Fibroblast of lung (primary cell): ENCODE data around the gene AIFM1. TPM values are rescaled to one million over a fixed set of nuclear protein-coding genes. Genes with fewer than 3 reads are reported as not detected.
A peak's percentile ranks its signal among the peaks of the same experiment; 100 is the strongest.
"Not testable (repeated sequence)": the region's sequence is repeated elsewhere in the genome, so short reads cannot be mapped to it uniquely, and the experiment has no call there.

Experiments used
- DNase-seq, 2 donors: peaks; one replicate each; pipeline versions ENCODE4 v3.0.0 to v3.0.0-alpha.2; 2010; ENCODE audit warnings: low read depth in 2 of 2
- H2AFZ ChIP-seq: 2 replicates; pipeline ENCODE4 v1.5.1; 2012; ENCODE audit warnings: low read length, control low read depth, inconsistent platforms
- H3K27ac ChIP-seq: 2 replicates; pipeline ENCODE4 v1.5.1; 2011; ENCODE audit warnings: low read length, control low read depth; ENCODE audit not compliant: insufficient read depth
- H3K27me3 ChIP-seq: 2 replicates; pipeline ENCODE4 v1.5.1; 2011; ENCODE audit warnings: mild to moderate bottlenecking, low read length; ENCODE audit not compliant: control insufficient read depth, insufficient read depth
- H3K36me3 ChIP-seq: 2 replicates; pipeline ENCODE4 v1.5.1; 2011; ENCODE audit warnings: low read length; ENCODE audit not compliant: control insufficient read depth, insufficient read depth
- H3K4me1 ChIP-seq: 2 replicates; pipeline ENCODE4 v1.5.1; 2011; ENCODE audit warnings: low read length; ENCODE audit not compliant: control insufficient read depth, insufficient read depth; ENCODE audit errors: extremely low read depth
- H3K4me2 ChIP-seq: 2 replicates; pipeline ENCODE4 v1.5.1; 2011; ENCODE audit warnings: low read length, control low read depth; ENCODE audit not compliant: insufficient read depth; ENCODE audit errors: extremely low read depth
- H3K4me3 ChIP-seq, 4 experiments: fragments of 200-600 bp in 1 of 4; sonication (generic) in 1 of 4; replicated peaks in 1 of 4; 2 replicates each; pipeline ENCODE4 v1.5.1; 2011 to 2016; ENCODE audit warnings: low read length in 4 of 4, low read depth in 3 of 4, mild to moderate bottlenecking in 3 of 4, control low read depth in 2 of 4, inconsistent platforms in 1 of 4, mixed read lengths in 1 of 4; ENCODE audit not compliant: insufficient read depth in 1 of 4; ENCODE audit errors: control extremely low read depth in 1 of 4
- H3K79me2 ChIP-seq: 2 replicates; pipeline ENCODE4 v1.5.1; 2012; ENCODE audit warnings: mild to moderate bottlenecking, low read length, inconsistent platforms; ENCODE audit not compliant: control insufficient read depth, insufficient read depth
- H3K9ac ChIP-seq: 2 replicates; pipeline ENCODE4 v1.5.1; 2011; ENCODE audit warnings: mild to moderate bottlenecking, low read length, control low read depth; ENCODE audit not compliant: insufficient read depth
- H3K9me3 ChIP-seq: 2 replicates; pipeline ENCODE4 v1.5.1; 2012; ENCODE audit warnings: low read depth, low read length; ENCODE audit not compliant: control insufficient read depth, insufficient read depth
- H4K20me1 ChIP-seq: 2 replicates; pipeline ENCODE4 v1.5.1; 2011; ENCODE audit warnings: low read length; ENCODE audit not compliant: control insufficient read depth, insufficient read depth; ENCODE audit errors: extremely low read depth
- EZH2 ChIP-seq: IDR thresholded peaks from 2 replicates; pipeline ENCODE4 v1.5.1; 2012; ENCODE audit warnings: low read length, control low read depth, mild to moderate bottlenecking; ENCODE audit errors: missing control alignments
- polyA plus RNA-seq, 2 donors: library from polyadenylated mRNA; depleted of rRNA in 1 of 2; stranded (reverse) in 1 of 2; unstranded in 1 of 2; fragments of >200 nt; gene quantifications; 2 replicates each; pipeline ENCODE4 v1.2.1, GENCODE V29; 2011 to 2012; ENCODE audit warnings: missing spikeins in 1 of 2
- total RNA-seq: library from RNA; depleted of rRNA; stranded (reverse); fragments of >200 nt; gene quantifications from 2 replicates; pipeline ENCODE4 v1.2.1, GENCODE V29; 2014
- TF ChIP-seq, protein P1 (sequence below), 2 donors: IDR thresholded peaks in 1 of 2; conservative IDR thresholded peaks in 1 of 2; 1 replicate in 1 of 2; 2 replicates in 1 of 2; pipeline ENCODE4 v1.5.1; 2011 to 2012; ENCODE audit warnings: low read length in 2 of 2, control low read depth in 1 of 2, inconsistent platforms in 1 of 2, low read depth in 1 of 2, mild to moderate bottlenecking in 1 of 2

AIFM1 gene
- total and polyA plus RNA-seq, 2 donors (not counting 1 experiment from before 2014, with no cell fraction given): 23.1 to 36.1 TPM

DNA sequence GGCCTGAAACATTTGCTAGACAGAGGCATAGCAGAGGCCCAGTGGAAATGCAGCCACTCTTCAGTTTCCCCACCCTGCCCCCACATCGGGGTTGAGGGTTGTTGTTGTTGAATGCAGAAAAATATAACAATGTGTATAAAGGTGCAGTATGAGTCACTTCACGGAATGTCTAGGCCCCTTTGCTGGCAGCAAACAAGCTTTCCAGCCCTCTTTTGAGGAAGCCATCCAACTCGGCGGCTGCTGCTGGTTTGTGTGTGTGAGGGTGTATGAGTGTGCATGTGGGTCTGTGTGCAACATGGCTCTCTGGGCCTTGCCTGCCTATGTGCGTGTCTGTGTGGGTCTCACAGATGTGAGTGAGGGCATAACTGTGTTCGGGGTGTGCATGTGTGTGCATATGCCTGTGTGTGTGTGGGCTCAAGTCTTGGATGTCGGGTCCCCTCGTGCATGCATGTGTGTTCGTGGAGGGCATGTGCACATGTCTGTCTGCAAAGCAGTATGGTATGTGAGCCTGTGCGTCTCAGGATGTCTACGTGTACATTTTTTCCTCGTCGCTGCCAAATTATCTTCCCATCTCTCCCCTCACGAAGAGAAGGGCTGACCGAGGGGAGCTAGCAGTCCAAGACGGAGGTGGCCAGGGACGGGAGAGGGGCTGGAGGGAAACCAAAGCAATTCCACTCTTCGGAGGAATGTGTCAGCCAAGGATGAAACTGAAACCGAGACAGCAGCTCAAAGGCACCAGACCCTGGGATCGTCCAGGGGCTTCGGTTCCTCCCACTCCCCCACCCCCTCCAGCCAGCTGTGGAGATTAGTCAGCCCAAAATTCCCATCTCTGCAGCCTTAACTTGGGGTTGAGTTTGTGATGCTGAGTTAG lies 47.0 kb downstream of the AIFM1 start:
- Histone ChIP-seq H2AFZ (peak overlapping the region; percentile 41), H3K27me3 (no peaks in the 10 kb centered on the region), H3K4me3 (peak overlapping the region in 3 of 4 experiments; percentile 14 to 37 (median 15)), H4K20me1 (no peaks in the 10 kb centered on the region), H3K79me2 (no peaks in the 10 kb centered on the region), H3K9me3 (no peaks in the 10 kb centered on the region), H3K4me2 (peak overlapping the region; percentile 92), H3K27ac (peak overlapping the region; percentile 50), H3K36me3 (no peaks in the 10 kb centered on the region), H3K9ac (no peak overlapping the region), H3K4me1 (peaks cover 9% of the 10 kb centered on the region)
- peak; percentile 78 to 89 for DNase-seq
- TF ChIP-seq, protein P1, sequence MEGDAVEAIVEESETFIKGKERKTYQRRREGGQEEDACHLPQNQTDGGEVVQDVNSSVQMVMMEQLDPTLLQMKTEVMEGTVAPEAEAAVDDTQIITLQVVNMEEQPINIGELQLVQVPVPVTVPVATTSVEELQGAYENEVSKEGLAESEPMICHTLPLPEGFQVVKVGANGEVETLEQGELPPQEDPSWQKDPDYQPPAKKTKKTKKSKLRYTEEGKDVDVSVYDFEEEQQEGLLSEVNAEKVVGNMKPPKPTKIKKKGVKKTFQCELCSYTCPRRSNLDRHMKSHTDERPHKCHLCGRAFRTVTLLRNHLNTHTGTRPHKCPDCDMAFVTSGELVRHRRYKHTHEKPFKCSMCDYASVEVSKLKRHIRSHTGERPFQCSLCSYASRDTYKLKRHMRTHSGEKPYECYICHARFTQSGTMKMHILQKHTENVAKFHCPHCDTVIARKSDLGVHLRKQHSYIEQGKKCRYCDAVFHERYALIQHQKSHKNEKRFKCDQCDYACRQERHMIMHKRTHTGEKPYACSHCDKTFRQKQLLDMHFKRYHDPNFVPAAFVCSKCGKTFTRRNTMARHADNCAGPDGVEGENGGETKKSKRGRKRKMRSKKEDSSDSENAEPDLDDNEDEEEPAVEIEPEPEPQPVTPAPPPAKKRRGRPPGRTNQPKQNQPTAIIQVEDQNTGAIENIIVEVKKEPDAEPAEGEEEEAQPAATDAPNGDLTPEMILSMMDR (conservative IDR thresholded peaks at IDR 0.05 in 1 of 2, IDR thresholded peaks at IDR 0.05 in 1 of 2; ENCODE audit: low read depth in 1 of 2, low read length in 2 of 2): no peak

DNA sequence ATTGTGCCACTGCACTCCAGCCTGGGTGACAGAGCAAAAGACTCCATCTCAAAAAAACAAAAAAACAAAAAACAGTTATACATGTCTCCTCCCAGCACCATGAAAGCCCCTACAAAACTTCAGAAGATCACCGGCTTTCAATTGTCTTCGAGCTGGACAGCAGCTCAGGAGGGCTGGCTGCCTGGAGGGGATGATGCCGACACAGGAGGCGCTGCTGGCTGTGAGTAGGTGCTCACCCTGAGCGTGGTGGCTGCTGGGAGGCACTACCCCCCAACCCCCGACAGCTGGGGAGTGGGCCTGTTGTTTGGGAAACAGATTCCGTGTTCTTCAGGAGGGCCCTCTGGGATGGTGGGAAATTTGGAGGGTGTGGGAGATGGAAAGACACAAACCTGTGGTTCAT lies 48.5 kb downstream of the AIFM1 start:
- H3K36me3 ChIP-seq: no peaks in the 10 kb centered on the region
- H3K4me2 ChIP-seq: no peak overlapping the region
- H3K27ac ChIP-seq: no peak overlapping the region
- no peaks in the 10 kb centered on the region for H3K79me2 ChIP-seq
- no peak for DNase-seq
- H4K20me1 ChIP-seq: no peaks in the 10 kb centered on the region
- H3K9ac ChIP-seq: no peak overlapping the region
- no peak overlapping the region for H2AFZ ChIP-seq
- no peak overlapping the region for H3K4me3 ChIP-seq
- peaks cover 9% of the 10 kb centered on the region for H3K4me1 ChIP-seq
- TF ChIP-seq EZH2: no peak
- H3K9me3 ChIP-seq: no peaks in the 10 kb centered on the region
- H3K27me3 ChIP-seq: no peaks in the 10 kb centered on the region

DNA sequence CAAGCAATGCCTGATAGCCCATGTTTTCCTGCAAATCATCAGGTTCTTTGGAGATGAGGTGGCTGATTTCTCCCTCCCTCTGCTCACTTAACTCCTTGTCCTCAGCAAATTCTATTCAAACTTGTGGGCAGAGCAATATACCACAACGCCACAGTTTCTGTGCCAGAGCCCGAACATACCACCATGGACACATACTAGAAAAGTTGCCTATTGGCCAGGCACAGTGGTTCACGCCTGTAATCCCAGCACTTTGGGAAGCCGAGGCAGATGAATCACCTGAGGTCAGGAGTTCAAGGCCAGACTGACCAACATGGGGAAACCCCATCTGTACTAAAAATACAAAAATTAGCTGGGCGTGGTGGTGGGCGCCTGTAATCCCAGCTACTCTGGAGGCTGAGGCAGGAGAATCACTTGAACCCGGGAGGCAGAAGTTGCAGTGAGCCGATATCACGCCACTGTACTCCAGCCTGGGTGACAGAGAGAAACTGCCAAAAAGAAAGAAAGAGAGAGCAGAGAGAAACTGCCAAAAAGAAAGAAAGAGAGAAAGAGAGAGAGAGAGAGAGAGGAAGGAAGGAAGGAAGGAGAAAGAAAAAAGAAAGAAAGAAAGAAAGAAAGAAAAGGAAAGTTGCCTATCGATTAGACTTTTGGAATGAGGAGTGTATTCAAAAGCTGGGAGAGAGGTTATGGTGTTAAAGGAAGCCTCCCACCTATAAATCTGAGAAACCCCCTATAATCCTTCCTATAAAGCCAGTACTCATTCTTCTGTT lies 50.3 kb downstream of the AIFM1 start:
- H3K9me3 ChIP-seq, H4K20me1 ChIP-seq, H2AFZ ChIP-seq, H3K4me1 ChIP-seq, H3K4me2 ChIP-seq, H3K9ac ChIP-seq, H3K27ac ChIP-seq, H3K4me3 ChIP-seq, H3K79me2 ChIP-seq, H3K36me3 ChIP-seq, H3K27me3 ChIP-seq: not testable (repeated sequence)
- DNase-seq: peak; percentile 24 to 94
